ENCODE data around the gene SMIM13.

SMIM13 gene

GRCh38 chr6:11103065-11103464 lies 9.4 kb downstream of the SMIM13 start:
- TF ChIP-seq TAF1 (IDR thresholded peaks at IDR 0.05; ENCODE audit: low read depth): no peak
- TF ChIP-seq CREB1 (IDR thresholded peaks at IDR 0.05; ENCODE audit: low read depth): no peak
- TF ChIP-seq RAD21 (IDR thresholded peaks at IDR 0.05; ENCODE audit: low read depth): no peak
- no peak for TF ChIP-seq MAX (IDR thresholded peaks at IDR 0.05)

GRCh38 chr6:11108726-11109125 lies 15.1 kb downstream of the SMIM13 start:
- no peak for TF ChIP-seq TCF12 (IDR thresholded peaks at IDR 0.05; ENCODE audit: low read depth)
- TF ChIP-seq MAX (IDR thresholded peaks at IDR 0.05): no peak
- TF ChIP-seq NFIC (IDR thresholded peaks at IDR 0.05): no peak
- TF ChIP-seq RAD21 (IDR thresholded peaks at IDR 0.05; ENCODE audit: low read depth): no peak
- no peak for TF ChIP-seq TAF1 (IDR thresholded peaks at IDR 0.05; ENCODE audit: low read depth)
- TF ChIP-seq YY1 (IDR thresholded peaks at IDR 0.05; ENCODE audit: low read depth): no peak
- no peak for TF ChIP-seq REST (IDR thresholded peaks at IDR 0.05; ENCODE audit: low read depth)
- no peak for TF ChIP-seq EP300 (IDR thresholded peaks at IDR 0.05; ENCODE audit: borderline replicate concordance)
- no peak for TF ChIP-seq CREB1 (IDR thresholded peaks at IDR 0.05; ENCODE audit: low read depth)
- no peak for TF ChIP-seq EGR1 (IDR thresholded peaks at IDR 0.05)
- no peak for TF ChIP-seq USF1 (IDR thresholded peaks at IDR 0.05)

- TF ChIP-seq ZBTB7A (IDR thresholded peaks at IDR 0.05; ENCODE audit: low read depth) (no peak), TEAD4 (IDR thresholded peaks at IDR 0.05) (no peak), FOXM1 (IDR thresholded peaks at IDR 0.05; ENCODE audit: borderline replicate concordance, low read depth) (no peak), MAX (IDR thresholded peaks at IDR 0.05) (no peak), YY1 (IDR thresholded peaks at IDR 0.05; ENCODE audit: low read depth) (no peak), TAF1 (IDR thresholded peaks at IDR 0.05; ENCODE audit: low read depth) (no peak), NFIC (IDR thresholded peaks at IDR 0.05) (no peak), CEBPB (IDR thresholded peaks at IDR 0.05) (no peak), RAD21 (IDR thresholded peaks at IDR 0.05; ENCODE audit: low read depth) (no peak), CREB1 (IDR thresholded peaks at IDR 0.05; ENCODE audit: low read depth) (no peak), USF1 (IDR thresholded peaks at IDR 0.05) (no peak), EGR1 (IDR thresholded peaks at IDR 0.05) (no peak), REST (IDR thresholded peaks at IDR 0.05; ENCODE audit: low read depth) (no peak), TCF12 (IDR thresholded peaks at IDR 0.05; ENCODE audit: low read depth) (no peak)
These were observed 17.5 kb downstream of the SMIM13 start, which contains the start of gene ERVFRD-1 for GRCh38 chr6:11110921-11111768. ERVFRD-1 (minus strand) TSS chr6:11111725; CDS start chr6:11105310, 6,415 bp downstream.

- TF ChIP-seq FOXM1 (IDR thresholded peaks at IDR 0.05; ENCODE audit: borderline replicate concordance, low read depth): no peak
- no peak for TF ChIP-seq YY1 (IDR thresholded peaks at IDR 0.05; ENCODE audit: low read depth)
- TF ChIP-seq RAD21 (IDR thresholded peaks at IDR 0.05; ENCODE audit: low read depth): no peak
- TF ChIP-seq MAX (IDR thresholded peaks at IDR 0.05): no peak
- no peak for TF ChIP-seq EGR1 (IDR thresholded peaks at IDR 0.05)
- no peak for TF ChIP-seq EP300 (IDR thresholded peaks at IDR 0.05; ENCODE audit: borderline replicate concordance)
- no peak for TF ChIP-seq TAF1 (IDR thresholded peaks at IDR 0.05; ENCODE audit: low read depth)
These were observed 18.3 kb downstream of the SMIM13 start for GRCh38 chr6:11111769-11112437.

GRCh38 chr6:11113038-11113437 lies 19.4 kb downstream of the SMIM13 start:
- TF ChIP-seq FOXM1 (IDR thresholded peaks at IDR 0.05; ENCODE audit: borderline replicate concordance, low read depth) (no peak), MAX (IDR thresholded peaks at IDR 0.05) (no peak), REST (IDR thresholded peaks at IDR 0.05; ENCODE audit: low read depth) (no peak), USF1 (IDR thresholded peaks at IDR 0.05) (no peak), ZBTB7A (IDR thresholded peaks at IDR 0.05; ENCODE audit: low read depth) (no peak), TCF12 (IDR thresholded peaks at IDR 0.05; ENCODE audit: low read depth) (no peak), EP300 (IDR thresholded peaks at IDR 0.05; ENCODE audit: borderline replicate concordance) (no peak), CEBPB (IDR thresholded peaks at IDR 0.05) (no peak), NFIC (IDR thresholded peaks at IDR 0.05) (no peak), YY1 (IDR thresholded peaks at IDR 0.05; ENCODE audit: low read depth) (no peak), RAD21 (IDR thresholded peaks at IDR 0.05; ENCODE audit: low read depth) (no peak), TAF1 (IDR thresholded peaks at IDR 0.05; ENCODE audit: low read depth) (no peak), CREB1 (IDR thresholded peaks at IDR 0.05; ENCODE audit: low read depth) (no peak), TEAD4 (IDR thresholded peaks at IDR 0.05) (no peak), EGR1 (IDR thresholded peaks at IDR 0.05) (no peak)

All from Ishikawa (cell line).